PC-9 (cell line): ENCODE measurements around the gene ALDH18A1.
A peak's percentile ranks its signal among the peaks of the same experiment; 100 is the strongest.

Experiments
- EZH2 ChIP-seq: fragments of 200-600 bp; sonication (generic); IDR thresholded peaks from 2 replicates; pipeline ENCODE4 v1.8.0; 2017; ENCODE audit warnings: antibody characterized with exemption, low read depth
- TF ChIP-seq, protein P1 (sequence below): fragments of 200-600 bp; sonication (generic); conservative IDR thresholded peaks from 2 replicates; pipeline ENCODE4 v1.6.1; 2017; ENCODE audit warnings: mixed run types, antibody characterized with exemption, mild to moderate bottlenecking, moderate library complexity

DNA sequence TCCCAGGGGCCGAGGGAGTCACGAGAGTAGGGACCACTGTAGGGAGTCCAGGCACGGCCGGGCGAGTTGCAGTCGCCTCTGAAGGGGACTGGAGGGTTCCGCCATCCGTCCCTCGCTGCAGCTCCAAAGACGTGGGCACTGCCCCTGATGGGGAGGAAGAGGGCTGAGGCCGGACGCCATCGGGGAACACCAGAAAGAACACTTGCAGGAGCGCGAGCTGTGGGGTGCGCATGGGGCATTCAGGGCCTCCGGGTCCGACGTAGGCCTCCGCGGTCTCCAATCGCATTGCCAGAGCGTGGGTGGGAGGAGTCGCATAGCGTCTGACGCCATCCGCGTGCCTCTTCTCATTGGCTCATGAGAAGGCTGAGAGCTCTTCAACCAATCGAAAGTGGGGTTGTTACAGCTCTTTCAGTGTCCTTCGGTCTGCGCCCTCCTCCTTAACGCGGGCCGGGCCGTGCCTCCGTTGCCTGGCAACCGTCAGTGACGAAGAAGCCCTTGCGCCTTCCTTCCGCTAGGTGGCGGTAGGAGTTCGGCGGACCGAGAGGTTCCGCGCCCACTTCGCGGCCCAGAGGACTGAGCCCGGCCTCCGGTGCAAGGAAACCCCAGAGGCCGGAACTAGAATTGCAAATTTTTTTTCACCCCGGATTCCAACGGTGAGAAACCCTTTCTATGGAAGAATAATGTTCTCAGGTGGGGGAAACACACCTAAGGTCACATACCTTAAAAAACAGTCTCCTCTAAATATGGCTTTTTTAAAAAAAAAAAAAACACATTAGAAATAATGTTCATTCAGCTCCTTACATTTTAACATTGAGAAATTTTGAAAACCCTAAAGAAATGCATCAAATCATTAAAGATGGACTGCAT is 37.4 kb upstream of the ALDH18A1 start, which contains the start of gene TCTN3:
- TF ChIP-seq, protein P1, sequence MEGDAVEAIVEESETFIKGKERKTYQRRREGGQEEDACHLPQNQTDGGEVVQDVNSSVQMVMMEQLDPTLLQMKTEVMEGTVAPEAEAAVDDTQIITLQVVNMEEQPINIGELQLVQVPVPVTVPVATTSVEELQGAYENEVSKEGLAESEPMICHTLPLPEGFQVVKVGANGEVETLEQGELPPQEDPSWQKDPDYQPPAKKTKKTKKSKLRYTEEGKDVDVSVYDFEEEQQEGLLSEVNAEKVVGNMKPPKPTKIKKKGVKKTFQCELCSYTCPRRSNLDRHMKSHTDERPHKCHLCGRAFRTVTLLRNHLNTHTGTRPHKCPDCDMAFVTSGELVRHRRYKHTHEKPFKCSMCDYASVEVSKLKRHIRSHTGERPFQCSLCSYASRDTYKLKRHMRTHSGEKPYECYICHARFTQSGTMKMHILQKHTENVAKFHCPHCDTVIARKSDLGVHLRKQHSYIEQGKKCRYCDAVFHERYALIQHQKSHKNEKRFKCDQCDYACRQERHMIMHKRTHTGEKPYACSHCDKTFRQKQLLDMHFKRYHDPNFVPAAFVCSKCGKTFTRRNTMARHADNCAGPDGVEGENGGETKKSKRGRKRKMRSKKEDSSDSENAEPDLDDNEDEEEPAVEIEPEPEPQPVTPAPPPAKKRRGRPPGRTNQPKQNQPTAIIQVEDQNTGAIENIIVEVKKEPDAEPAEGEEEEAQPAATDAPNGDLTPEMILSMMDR = peak; percentile 89
- no peak for TF ChIP-seq EZH2
